Activated CD8-positive, alpha-beta memory T cell treated with anti-CD3 and anti-CD28 coated beads, Interleukin-2, amount 50 U/mL, for 48 hours (primary cell): ENCODE results near the gene RRP15.

Source experiments
- DNase-seq: peaks from one replicate; pipeline ENCODE4 v3.0.0-alpha.2; 2020

RRP15 gene

DNA sequence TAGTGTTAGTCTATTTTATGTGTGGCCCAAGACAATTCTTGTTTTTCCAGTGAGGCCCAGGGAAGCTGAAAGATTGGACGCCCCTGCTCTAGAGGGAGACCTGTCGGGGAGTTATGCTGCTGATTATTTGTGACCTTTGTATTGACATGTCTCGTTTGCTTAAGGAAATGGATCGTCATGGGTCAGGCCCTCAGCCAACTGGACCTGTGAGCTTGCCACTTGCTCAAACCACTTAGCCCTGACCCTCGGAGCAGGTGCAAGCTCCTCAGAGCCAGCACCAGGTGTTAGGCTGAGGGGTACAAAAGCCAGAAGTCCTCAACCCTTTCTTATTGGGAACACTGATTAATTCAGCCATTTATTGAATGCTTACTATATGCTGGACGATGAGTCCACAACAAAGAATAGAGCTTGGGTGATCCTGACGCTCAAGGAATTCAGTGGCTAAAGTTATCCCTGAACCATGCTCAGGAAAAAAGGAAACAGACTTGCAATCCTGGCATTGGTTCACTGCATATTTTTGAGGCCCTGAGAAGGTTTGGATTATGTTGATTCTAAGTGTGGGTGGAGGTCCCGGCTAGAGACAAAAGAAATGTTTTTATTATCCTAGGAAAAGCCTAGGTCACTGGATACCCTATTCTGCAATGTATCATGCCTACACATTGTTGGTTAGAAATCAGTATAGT is 79.1 kb downstream of the RRP15 start:
- no peak for DNase-seq

DNA sequence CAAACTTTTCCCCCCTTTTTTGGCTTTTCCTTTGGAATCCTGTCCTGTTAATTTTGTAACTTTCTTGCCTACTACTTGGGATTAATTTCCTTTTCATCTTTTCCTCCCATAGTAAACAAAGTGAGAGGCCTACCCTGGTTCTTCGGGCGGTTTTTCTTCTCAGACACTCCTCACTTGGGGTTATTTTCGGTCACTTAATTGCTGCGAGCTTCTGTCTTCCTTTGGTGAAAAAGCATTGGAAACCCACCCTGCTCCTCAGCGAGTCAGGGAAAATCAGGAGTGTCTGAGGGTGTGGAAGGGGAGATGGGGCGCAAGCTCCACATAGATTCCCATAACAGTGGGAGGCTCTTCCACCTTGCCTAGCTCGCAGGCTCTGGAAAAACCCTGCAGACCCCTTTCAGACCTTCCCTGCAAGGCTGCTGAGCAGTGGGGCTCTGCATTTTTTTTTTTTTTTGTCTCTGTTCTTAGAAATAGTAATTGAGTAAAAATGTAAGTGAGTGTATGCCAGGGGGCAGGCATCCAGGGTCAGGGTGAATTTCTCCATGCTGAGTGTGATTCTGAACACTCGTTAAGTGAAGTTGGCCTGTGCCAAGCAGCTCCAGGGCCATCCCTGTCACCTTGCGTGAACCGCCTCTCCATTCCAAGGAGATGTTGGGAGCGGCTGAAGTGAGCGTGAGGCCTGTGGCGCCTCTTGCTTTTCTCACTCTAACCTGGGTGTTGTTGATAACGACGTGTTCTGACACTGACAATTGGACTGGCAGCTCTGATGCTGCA is 80.3 kb downstream of the RRP15 start:
- DNase-seq: no peak

DNA sequence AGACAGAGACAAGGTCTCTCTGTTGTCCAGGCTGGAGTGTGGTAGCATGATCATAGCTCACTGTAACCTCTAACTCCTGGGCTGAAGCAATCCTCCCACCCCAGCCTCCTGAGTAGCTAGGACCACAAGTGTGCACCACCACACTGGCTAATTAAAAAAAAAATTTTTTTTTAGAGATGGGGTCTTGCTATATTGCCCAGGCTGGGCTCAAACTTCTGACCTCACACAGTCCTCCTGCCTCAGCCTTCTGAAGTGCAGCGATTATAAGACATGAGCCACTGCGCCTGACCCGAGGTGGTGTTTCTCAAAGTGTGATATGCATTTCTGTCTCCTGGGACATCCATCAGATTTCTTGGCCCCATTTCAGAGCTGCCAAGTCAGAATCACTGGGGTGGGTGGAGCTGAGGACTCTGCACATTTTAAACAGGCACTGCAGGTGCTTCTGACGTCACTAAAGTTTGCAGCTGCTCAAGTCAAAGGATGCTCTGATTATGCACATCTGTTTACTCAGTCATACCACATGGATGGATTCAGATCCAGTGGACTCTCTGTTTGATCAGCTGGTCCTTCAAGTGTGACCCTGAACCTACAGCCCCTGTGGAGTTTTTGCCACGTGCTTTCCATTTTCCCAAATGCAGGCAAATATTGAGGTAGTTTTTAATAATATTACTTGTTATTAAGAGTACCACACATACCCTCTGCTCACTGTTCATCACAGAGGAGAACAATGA is 81.4 kb downstream of the RRP15 start:
- DNase-seq: no peak

DNA sequence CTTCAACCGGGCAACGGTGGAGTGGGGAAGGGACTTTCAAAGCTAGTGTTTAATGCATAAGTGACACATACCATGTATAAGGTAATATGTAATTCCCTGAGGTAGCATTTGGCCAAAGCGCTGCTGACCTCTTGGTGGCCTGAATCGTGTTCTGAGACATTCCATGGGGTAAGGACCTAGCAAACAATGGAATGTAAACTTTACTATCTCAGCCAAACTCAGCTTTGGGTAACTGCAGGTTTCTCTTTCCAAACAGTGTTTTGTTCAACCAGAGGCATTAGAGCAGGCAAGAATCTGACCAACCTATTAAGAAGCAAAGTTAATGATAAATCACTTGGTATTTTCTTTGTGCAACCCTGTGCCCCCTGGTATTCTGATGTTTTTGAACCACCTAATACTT is 82.0 kb downstream of the RRP15 start:
- no peak for DNase-seq

DNA sequence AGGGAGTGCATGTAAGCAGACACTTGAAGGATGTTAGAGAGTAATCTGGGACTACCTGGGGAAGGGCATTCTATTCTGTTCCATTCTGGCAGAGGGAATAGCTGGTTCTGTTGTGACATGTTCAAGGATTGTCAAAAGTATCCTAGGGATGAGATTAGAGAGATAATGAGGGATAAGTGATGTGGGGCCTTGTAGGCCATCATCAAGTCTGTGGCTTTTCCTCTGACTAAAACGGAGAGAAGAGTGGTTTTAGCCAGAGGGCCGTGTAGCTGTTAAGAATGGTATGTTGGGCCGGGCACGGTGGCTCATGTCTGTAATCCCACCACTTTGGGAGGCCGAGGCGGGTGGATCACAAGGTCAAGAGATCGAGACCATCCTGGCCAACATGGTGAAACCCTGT is 83.6 kb downstream of the RRP15 start:
- DNase-seq: no peak

DNA sequence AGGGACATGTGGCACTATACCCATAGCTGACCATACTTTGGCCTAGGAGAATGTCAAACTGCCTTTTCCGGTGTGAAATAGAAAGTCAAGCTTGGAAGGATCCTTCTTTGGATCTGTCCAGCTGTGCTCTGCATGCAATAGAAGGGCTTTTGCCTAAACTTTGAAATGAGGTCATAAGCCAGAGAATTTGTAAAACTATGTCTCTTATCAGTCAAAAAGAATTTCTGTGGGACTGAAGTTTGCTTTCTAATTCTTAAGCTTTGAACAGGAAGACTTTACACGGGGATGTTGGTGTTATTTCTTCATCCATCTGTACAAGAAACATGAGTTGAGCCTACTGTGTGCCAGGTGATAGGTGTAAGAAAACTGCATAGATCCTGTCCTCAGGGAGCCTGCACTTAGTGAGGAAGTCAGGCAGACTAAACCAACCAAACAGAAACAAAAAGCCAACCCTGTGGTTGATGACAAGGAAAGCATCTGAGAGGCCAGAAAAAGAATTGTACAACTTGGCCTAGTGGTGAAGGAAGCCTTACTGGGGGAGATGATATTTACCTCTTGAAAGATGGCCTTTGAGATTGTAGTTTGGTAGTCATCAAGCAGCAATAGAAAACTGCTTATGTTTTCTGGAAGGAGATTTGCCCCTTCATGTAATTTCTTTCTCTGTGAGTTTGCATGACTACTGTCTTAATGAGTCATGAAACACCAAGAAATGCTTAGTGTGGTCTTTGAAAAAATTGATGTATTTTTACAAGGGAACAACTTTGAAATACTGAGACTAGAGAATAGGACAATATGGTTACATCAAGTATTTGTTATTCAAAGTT is 84.8 kb downstream of the RRP15 start:
- no peak for DNase-seq

DNA sequence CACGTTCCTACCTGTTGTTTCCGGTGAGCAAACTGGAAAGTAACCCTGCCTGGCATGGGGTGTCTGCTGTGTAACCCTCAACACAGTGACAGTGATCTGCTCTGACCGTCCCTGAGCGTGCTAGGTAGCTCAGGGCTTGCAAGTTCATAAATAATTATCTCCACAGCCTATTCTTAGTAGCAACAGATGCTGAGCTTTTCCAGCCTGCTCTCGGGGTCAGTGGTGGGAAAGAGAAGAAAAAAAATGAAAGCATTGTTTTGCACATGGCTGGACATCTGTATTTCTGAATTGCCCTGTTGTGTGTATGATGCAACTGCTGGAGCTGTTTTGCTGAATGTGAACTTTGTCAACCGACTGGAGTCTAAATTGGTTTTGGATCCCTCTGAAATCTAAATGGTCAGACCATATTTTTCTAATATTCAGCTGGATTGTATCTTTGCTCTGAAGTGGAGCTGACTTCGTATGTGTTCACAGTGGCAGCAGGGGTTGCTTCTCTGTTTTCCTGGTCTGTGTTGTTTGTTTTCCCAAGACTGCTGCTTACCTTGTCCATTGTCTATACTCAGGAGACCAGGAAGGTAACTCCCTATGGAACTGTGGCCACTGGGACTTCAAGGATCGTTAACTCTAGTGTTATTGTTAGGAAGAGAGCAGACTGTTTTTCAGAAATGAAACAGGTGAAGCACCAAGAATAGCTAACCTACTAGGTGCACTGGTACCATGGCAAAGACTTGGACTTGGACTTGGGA is 87.0 kb downstream of the RRP15 start:
- no peak for DNase-seq

DNA sequence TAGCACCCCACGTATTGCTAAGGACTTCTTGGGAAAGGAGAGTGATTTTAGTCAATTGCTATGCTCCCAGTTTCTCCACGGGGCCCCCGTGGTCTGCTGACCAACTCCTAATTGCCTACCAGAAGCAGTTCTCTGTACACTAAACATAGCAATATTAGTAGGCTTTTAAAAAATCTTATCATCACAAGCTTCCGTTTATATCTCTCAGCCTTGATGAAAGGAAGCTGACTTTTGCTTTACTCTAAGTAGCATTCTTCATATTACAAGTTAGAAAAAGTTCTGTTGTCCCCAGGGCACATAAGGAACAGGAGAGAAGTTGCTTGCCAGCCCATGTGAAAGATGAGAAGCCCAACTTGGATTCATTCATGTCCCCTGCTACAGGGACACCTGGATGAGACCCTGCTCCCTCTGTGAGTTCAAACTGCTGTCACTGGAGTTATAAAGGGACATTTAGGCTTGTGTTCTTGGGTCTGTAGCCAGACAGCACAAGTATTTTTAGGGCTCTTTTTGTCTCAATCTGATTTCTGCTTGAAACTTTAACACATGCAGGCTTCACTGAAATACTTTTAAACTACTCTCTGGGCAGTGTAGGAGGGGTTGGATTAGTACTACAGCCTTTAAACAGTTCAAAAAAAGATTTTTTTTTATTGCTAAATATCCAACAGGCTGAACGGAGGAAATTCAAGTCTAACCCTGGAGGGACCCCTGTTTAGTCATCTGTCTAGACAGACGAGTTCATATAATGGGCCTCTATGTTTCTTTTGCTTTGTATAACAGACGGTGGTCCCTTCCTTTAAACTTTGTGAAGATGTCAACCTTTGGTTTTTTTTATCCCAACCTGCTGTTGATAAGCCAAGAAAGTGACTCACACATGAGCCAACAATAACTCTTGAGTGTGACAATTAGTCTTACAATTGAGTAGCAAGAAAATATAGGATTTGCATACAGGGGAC is 89.6 kb downstream of the RRP15 start:
- DNase-seq: no peak

DNA sequence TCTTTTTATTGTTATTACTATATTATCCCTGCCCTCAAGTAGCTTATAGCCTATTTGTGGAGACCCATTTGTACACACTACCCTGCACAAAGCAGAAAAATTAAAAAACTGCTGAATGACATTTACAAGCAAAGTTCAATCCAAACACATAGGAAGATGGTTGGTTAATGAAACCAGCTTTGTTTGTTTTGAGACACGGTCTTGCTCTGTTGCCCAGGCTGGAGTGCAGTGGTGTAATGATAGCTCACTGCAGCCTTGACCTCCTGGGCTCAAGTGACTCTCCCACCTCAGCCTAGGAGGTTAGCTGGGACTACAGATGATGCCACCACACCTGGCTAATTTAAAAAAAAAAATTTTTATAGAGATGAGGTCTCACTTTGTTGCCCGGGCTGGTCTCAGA is 91.6 kb downstream of the RRP15 start:
- DNase-seq: no peak

DNA sequence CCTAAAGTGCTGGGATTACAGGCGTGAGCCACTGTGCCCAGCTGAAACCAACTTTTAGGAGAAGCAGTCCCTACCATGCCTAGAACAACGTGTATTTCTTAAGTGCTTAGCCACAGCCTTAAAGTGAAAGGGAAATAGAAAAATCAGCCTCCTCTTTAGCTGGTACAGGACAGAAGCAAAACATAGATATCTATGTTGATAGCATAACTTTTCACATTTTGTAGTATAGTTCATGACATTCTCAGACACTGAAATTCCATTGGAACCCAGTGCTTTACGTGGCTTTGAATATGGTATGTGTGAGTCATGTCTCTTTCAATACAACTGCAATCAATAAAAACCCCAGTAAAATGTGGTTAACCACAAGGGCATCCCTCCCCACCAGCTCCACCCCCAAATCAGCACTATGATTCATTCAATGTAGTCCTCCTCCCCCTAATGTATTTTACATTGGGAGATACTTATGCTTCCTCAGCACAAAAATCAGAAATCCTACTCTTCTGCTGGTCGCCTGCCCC is 92.1 kb downstream of the RRP15 start:
- peak; percentile 57 for DNase-seq

DNA sequence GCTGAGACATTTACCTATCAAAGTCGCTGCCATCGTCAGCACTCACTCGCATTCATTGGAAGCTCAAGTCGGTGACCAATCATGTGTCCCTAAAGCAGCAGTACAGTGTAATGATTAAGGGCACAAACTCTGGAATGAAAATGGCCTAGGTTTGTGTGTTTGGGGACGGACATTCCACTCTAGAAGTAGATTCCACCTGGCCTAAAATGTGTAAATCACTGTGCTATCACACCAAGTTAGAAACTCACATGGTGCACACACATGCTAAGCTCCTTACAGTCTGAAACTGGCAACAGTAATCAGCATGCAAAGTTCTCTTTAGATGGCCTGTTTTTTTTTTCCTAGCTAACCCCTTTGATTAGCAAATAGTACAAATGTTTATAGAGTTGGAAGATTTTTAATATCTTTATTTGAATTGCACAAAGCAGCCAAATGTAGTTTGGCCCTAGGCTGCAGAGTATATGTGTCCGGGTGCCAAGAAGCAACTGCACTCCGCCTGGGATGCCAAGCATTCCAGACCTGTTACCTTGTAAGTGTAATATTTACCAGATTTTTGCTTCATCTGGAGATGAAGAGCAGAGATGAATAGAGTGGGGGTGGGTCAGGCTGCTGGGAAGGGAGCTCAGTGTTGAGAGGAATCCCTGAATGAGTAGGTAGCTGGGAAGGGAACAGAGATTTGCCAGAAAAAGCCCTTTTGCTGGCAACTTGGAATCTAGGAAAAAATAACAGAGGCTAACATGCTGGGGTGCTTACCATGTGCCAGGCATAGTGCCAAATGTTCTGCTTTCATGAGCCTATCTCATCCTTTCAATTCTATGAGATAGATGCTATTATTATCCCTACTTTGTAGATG is 95.3 kb downstream of the RRP15 start:
- no peak for DNase-seq

DNA sequence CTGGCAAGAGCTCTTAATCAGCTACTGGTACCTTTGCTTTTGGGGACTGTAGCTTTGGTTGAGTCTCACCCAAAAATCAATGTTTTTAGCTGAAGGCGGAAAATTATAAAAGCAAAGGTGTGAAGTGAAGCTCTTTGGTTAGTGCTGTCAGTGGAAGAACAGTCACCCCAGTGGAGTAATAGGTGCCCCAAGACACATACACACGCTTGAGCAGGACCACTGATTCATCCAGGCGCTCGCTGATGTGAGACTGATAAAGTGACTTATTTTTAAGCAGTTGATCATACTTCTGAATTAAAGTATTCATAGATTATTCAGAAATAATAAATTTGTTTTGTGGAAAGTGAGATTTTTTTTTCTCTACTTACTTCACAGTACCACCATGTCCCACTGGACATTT is 97.2 kb downstream of the RRP15 start:
- no peak for DNase-seq

DNA sequence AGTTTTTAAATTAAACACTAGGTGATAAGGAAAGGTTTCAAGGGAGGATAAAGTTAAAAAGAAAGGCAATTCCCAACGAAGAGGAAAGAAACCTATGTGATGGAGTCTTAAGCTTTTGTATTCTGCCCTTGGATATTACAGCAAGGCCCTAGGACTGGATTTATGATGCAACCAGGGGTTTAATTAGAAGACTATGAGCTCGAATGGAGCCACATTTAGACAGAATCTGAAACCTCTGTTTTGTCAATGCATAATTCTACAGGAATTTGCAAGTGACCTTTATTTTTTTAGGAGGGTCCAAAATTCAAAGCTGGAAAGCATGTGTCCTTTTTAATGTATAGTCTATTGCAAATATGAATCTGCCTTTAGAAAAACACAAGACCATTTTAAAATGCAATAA is 98.0 kb downstream of the RRP15 start:
- no peak for DNase-seq

DNA sequence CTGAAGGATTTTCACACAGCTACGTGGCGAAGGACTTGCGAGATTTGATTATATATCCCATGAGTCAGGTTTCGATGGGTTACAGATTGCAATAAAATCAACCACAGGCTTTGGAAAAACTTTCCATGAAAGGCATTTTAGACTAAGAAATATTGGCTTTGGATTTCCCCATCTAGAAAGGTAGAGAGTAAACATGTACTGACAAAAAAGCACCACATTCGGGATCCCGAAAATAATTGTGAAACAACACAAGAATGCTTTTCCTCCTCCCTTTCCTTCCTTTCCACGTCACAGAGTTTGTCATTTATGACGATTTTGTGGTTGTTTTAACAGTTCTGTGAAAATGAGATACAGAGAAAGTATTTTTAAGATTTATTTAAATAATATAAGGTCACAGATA is 98.6 kb downstream of the RRP15 start:
- no peak for DNase-seq

DNA sequence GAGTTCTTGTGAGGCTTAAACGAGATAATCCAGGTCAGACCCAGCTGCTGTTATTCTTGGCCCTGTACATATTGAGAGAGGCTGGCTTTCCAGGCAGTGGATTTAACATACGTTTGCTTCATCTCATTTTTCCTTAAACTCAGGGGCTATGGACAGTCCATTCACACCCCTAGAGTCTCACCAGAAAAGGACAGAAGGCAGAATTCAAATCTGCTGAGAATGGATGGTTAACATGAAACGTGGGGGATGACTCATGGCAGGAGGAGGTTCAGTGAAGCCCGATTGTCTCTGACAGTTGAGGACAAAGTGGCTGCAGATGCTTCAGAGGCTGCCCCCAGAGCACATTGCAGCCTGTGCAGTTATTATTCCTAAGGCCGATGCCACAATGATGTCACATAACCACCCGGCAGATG is 99.5 kb downstream of the RRP15 start:
- DNase-seq: no peak
